ENCODE data around the gene NHLRC4.

- TF ChIP-seq CTCF (conservative IDR thresholded peaks at IDR 0.05; ENCODE audit: low read depth, low read length) (no peak), POLR2A (IDR thresholded peaks at IDR 0.05; ENCODE audit: low read depth, low read length) (no peak), USF2 (IDR thresholded peaks at IDR 0.05; ENCODE audit: low read depth, low read length) (no peak), RAD21 (IDR thresholded peaks at IDR 0.05; ENCODE audit: low read length) (no peak), ELK1 (IDR thresholded peaks at IDR 0.05; ENCODE audit: borderline replicate concordance, low read depth, low read length) (no peak), FOS (IDR thresholded peaks at IDR 0.05; ENCODE audit: low read depth, low read length) (no peak), RCOR1 (IDR thresholded peaks at IDR 0.05; ENCODE audit: insufficient replicate concordance, low read length) (no peak), CEBPB (IDR thresholded peaks at IDR 0.05; ENCODE audit: low read depth, low read length) (no peak), CHD1 (IDR thresholded peaks at IDR 0.05; ENCODE audit: low read depth, low read length) (no peak), MAFK (IDR thresholded peaks at IDR 0.05; ENCODE audit: low read depth, low read length) (no peak)
Observed at GRCh38 chr16:591892-592517, 25.2 kb downstream of the NHLRC4 start.
